HG03175 (cell line): ENCODE results near the gene ELMO1.
A peak's percentile ranks its signal among the peaks of the same experiment; 100 is the strongest.

Experiments used
- ATAC-seq: cut with Tn5 transposase; IDR thresholded peaks from one replicate; pipeline ENCODE4 v1.9.1; 2021; ENCODE audit warnings: mild to moderate bottlenecking, moderate library complexity; ENCODE audit not compliant: unreplicated experiment

The ELMO1 gene

DNA sequence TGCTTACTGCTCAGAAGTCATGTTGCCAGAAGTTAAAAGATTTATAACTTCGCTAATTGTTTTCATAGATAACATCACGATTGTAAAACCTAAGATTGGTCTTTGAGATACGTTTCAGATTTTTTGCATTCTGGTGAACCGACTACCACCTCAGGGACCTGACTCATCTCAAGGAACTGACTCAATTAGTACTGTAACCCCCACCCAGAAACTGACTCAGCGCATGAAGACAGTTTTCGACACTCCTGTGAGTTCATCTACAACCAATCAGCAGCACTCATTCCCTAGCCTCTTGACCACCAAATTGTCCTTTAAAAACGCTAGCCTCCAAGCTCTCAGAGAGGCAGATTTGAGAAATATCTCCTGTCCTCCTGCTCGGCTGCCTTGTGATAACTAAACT, 72.3 kb downstream of the ELMO1 start:
- ATAC-seq: no peak

DNA sequence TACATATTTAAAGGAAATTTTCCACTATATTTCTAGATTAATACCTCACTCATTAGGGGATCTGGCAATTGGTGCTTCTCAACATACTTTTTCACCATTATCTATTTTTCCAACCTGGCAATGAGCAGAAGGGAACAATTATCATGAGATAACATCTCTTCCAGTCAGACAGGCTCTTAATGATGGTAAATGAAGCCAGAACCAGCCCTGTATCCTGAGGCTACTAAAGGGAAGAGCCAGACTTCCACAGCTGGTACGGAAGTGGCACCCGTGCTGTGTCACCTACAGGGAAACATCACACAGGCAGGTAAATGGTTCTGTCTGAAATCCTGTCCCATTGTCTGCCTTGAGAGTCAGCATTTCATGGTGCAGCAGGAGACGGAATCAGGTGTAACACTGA, 75.9 kb downstream of the ELMO1 start:
- no peak for ATAC-seq

DNA sequence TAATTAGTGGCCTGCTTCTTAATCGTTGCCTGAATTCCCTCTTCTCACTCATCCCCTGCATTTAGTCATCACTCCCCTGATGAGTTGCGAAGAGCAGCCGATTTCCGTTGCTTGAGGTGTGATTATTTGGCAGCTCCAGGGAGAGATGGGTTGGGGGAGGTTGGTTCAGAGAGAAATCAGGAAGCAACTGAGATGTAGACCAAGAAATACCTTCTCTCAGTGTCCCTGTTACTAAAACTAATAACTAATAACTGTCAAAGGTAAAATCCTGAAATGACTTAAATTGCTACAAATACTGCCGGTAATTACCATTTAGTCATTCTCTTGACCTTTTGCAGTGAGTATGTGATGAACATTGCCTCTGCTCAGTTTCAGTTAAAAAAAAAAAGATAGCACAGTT, 76.9 kb downstream of the ELMO1 start:
- no peak for ATAC-seq

DNA sequence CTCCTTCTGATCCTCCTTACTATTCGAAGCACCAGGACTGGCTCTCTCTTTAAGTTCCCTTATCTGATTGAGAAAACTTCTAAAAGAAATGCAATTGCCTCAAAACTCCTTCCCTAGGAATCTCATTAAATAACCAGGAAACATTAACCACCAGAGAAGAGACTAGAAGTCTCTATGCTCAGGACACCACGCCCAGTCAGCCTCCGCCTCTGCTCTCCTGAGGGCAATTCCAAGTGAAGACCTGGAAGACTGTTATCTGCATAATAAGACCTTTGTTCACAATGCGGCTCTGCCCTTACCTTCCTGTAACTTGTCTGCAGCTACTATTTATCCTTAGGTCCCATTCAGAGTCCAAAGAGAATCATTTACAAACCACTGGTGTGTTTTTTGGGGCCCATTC, 78.8 kb downstream of the ELMO1 start:
- no peak for ATAC-seq

DNA sequence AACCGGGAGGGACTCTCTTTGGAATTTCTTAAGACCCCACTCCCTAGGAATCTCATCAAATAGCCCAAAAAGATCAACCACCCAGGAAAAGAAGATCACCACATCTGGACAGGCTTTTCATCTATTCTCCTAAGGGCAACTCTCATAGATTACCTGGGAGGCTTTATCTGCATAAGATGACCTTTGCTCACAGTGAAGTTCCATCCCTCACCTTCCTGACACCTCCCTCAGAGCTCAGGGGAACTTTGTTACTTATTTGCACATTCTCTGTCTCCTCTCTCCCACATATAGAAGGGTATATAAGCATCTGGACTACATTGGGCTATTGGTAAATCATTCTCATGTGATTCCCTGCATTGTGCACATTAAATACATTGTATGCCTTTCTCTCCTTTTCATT, 80.1 kb downstream of the ELMO1 start:
- ATAC-seq: no peak

DNA sequence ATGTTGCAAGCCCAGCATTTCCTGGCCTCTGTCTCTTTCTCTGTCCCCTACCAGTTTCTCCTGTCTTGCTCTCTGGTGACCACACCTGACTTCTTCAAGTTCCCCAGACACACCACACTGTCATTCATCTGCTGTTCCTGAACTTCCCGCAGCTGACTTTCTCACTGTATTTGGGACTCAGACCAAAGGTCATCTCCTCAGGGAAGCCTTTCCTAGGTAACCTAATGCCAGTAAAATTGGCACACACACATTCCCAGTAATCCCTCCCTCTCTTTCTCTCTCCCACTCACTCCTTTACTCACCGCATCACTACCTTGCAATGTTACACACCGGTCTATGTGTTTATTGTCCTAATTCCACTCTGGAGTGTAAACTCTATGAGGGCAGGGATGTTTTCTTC, 81.7 kb downstream of the ELMO1 start:
- ATAC-seq: no peak

DNA sequence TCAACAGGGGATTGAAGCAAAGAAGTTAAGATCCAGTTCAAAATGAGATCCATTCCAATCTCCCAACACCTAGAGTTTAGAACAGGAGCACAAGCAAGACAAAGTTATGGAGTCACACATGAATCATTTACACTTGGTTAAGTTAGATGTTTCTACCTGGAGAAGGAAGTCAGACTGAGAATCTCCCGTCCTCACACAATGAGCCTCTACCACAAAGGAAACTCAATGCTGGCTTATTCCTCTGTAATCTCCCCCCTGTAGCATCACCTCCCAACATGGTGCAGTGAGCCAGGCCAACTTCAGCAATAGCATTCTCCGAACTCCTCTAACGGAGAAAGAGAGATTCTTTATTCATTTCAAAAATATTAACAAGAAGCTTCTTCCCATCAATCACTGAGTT, 82.2 kb downstream of the ELMO1 start:
- ATAC-seq: no peak

DNA sequence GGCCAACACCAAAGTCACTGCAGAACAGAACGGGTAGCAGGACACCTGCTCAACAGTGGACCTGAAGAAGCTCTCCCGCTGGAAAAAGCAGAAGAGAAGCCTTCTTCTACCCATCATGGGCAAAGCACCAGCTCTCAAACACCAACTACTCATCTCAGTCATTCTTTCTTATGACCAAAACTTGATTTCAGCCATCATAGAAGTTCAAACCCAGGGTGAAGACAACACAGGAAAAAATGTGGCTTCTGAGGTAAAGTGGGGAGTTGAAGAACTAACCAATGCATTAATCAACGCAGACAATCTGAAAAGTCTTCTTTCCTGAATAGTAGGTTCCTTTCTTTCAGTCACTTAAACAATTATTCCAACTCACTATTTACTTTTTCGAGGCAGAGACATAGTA, 83.3 kb downstream of the ELMO1 start:
- ATAC-seq: no peak

DNA sequence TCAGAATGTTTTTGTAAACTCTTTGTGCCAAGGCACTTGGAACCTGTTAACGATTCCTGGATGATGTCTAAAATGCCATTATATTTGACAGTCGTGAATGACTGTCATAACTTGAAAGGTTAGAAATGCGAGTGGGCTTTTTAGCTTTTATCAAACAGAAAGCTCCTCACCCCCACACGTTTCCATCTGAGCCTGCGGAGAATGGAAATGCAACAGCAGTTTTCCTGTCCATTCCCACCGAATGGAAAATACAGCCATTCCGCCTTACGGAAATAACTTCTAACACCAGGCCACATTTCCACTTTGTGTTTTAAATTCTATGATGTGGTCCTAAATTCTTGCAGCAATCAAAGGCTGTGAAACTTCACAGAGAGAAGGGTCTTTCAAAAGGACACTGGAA, 83.8 kb downstream of the ELMO1 start:
- ATAC-seq: no peak

DNA sequence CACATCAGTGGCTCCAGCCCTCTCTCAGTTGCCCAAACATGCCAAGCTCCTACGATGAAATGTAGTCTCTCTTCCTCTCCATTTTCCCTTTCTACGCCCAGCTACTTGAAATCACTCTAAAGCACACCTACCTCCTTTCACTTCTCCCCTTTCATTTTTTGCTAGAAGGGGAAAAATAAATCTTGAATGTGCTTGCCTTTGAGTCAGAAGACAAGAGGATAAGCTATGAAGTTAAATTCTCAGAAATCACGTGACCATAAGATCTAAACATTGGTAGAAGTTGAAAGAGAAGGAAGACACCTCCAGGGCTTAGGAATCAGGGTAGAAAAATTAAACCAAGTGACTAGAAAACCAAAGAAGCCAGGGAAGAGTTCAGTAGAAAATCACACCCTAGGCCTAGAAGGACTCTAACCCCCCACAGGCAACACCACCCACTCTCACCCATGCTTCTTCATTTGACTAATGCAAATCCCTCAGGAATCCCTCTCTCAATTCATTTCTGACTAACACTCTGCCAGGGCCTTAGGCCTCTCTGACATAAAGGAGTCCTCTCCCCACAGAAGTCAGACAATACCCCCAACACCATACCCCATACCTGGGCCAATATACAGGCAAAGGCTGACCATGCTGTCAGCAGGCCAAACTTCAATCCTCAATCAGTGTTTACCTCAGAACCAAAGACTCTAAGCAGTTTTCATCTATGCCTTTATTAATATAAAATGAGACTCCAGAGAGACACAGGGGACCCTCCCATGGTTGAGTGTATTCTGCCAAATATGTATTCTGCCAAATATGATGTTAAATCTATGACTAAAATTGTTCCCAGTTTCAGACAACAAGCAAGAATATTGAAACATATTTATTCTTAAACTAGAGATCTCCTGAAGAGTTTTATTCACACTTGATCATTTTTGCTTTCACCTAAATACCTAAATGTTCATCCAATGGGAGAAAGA, 84.8 kb downstream of the ELMO1 start:
- no peak for ATAC-seq

DNA sequence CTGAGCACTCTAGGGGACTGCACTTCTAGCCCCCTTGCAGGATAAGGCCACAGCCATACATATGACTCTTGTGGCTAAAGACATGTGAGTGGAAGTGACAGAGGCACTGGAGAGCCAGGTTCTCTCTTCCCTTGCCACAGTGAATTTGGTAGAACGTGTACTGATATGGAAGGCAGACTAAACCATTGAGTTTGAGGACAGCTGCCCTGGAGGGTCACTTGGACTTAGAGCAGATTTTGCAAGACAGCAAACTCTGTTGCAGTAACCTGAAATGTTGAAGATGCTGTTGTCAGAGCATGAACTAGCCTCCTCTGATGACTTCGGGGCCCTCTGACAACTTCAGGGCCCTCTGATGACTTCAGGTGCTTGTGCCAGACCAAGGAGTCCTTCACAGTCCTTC, 85.9 kb downstream of the ELMO1 start:
- ATAC-seq: no peak

DNA sequence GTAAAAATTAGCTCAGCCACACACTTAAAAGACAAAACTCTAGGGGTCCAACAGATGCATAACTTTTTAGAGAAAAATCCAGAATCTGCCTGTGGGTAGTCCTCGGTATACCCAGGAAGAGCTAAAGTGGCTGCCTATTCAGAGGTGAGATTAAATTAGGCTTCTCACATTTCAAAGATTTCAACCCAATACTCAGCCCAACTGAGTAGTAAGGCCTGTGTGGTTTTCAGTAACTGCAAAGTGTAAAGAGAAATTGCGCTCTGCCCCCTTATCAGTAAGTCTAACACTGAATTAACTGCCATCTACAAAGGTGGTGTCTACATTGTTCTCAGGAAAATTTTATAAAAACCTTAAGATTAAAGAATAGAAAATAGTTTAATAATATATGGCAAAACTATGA, 88.2 kb downstream of the ELMO1 start:
- no peak for ATAC-seq

DNA sequence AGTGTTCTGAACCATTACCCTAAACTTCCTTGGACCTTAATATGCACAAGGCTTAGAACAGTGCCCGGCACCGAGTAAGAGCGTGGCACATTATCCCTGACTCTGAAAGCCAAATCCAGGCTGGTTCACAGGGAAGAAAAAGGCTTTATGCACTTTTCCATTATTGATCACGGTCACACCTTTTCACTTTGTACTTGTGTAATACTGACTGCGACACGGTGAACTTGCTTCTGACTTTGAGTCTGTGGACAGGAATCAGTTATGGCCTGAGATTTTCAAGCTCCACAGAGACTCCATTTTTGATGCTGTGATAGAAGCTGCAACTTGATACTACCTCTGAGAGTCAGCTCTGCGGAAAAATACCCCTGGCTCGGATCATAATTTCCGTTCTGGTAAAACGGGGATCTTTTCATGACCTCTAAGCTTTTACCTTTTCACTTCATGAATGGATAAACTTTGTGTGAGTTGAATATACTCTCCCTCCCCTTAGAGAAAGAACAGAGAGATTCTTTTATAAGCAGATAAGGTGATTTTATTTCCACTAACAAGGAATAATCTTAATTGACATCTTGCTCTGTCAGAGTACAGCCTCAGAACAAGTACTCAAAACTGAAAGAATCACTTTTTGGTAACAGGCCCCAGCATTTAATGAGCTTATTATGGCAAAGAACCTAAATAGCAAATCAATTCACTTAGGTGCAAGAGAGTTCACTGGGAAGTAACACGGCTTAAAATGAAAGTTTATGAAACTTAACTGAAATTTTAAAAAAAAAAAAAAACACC, 88.8 kb downstream of the ELMO1 start:
- no peak for ATAC-seq

DNA sequence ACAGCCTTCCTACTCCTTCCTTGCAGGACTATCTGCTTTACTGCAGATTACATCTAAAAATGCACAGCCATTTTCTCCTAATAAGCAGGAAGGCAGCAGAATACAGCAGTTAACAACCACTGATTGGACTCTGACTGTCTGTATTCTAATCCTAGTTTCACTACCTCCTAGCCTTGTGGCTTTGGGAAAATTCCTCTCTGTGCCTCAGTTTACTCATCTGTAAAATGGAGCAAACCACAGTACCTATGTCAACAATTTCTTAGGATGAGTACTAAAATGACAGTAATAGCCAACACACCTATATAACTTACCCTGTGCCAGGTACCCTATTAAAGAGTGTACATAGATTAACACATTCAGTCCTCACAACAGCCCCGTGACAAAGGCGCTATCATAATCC, 89.5 kb downstream of the ELMO1 start:
- ATAC-seq: no peak

DNA sequence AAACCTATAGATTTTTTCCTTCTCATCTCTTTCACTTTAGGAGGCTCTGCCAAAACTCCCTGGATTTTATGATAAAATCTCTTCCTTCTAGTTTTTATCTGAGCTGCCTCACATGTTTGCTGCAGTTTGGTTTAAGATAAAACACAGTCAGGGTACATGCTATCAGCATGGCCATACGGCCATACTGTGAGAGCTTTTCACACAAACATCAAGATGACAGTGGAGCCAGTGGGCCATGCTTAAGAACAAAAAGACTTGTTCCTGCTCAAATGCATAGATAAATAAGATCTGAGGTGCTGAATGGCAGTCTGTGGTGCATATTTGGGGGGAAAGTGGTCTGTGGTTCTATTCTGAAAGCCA, 91.0 kb downstream of the ELMO1 start:
- ATAC-seq: no peak

DNA sequence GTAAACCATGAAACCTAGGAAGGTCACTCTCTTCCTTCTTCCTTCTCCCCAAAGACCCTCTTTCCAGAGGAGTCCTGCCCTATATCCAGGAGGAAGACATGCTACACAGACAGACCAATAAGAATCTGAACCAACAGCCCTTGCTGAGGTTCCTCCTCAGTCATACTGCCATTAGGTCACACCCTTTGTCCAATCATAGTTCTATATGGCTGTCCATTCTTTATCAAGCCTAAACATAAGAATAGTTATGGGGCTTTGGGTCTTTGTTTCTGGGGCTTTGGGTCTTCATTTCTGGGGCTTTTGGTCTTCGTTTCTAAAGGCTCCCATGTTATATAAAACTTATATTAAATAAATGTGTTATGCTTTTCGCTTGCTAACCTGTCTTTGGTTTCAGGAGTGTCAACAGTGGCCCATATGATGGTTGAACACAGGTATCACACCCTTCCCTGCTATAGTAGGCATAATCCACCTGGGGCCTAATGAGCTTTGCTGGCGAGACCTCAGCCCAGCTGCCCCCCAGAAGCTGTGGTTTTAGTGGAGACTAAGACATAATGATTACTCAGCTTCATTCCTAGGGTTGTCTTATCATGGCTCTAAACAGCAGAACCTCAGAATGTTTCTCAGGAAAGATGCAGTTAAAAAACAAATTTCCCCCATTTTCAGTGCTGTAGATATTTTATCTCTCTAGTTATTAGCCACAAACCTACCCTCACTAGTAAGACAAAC, 91.6 kb downstream of the ELMO1 start:
- no peak for ATAC-seq

DNA sequence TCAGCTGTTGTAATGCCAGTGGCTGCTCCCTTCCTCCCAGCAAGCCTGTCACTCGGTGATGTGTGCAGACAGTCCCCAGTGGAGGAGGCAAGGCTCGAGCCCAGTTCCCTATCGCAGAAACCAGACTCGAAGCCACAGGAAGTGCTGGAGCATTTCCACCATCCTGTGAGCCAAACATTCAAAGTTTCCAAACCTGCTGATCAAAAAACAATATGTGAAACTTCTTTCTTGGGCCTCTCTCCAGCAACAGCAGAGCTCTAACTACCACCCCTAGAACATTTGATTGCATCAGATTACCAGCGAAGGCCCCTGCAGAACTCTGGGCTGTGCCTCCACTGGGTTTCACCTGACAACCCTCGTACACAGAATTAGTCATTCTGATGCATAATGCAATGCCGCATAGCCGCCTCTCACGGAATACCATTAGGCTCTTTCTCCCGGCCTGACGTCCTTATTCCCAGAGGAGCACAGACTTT, 94.0 kb downstream of the ELMO1 start:
- ATAC-seq: no peak

DNA sequence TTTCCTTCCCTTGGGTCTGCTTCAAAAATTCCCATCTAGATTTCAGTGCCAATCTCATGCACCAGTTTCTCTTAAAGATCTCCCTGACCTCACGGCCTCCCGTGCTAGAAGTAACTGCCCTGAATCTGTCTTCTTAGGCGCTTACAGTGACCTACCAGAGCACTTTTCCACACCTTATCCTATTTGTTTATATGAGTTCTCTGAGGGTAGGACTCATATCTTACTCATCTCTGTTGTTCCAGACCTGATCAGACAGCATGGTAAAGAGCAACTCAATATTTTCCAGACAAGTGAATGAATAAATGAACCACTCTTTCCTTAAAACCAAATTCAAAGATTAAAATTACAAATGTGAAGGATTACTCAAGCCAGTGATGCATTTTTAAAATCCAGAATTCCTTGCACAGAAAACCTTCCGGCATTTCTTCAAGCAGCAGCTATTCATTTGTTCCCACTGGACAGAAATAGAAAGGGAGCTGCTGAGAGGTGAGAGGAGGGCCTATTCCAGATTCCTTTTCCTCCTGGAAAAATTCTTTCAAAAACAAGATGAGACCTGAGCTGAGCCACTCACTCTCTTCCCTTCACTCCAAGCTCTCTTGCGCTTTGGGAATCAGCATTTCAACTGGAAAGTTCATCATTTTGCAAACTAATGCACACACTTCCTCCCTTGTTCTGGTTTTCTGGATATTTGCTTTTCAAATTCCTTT, 94.6 kb downstream of the ELMO1 start:
- no peak for ATAC-seq

DNA sequence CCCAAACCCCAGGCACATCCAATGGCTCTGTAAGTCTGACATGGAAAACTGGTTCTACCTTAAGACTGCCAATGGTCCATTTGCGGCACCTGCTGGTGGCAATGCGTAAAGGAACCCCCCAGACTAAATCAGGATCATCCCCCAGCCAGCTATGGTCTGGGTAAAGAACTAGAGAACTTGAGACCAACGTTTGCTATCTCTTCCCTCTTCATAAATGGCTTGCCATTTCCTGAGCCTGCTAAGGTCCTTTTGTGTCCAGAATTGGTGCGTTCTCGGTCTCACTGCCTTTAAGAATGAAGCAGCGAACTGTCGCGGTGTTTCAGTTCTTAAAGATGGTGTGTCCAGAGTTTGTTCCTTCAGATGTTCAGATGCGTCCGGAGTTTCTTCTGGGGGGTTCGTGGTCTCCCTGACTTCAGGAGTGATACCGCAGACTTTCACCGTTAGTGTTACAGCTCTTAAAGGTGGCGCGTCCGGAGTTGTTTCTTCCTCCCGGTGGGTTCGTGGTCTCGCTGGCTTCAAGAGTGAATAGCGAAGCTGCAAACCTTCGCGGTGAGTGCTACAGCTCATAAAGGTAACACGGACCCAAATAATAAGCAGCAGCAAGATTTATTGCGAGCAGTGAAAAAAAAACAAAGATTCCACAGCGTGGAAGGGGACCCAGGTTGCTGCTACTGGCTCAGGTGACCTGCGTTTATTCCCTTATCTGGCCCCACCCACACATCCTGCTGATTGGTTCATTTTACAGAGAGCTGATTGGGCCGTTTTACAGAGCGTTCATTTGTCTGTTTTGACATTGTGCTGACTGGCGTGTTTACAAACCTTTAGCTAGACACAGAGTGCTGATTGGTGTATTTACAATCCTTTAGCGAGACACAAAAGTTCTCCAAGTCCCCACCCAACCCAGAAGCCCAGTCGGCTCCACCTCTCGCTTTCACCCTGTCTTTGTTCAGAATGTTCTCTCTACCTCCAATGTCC, 95.4 kb downstream of the ELMO1 start:
- ATAC-seq: peak; percentile 59
